ENCODE measurements around the gene NFKBIL1. TPM values are rescaled to one million over a fixed set of nuclear protein-coding genes. Genes with fewer than 3 reads are reported as not detected.

Gene NFKBIL1
- total and polyA plus RNA-seq, 2 of the 4 experiments (the other 2 are of a cell fraction): 7.8 to 10.8 TPM

- H3K4me2 ChIP-seq (ENCODE audit: low read depth, low read length): no peak overlapping the region
- ATAC-seq (ENCODE audit: low read depth): no peak
- H3K27me3 ChIP-seq (ENCODE audit: control insufficient read depth, insufficient read depth, low read length): no peaks in the 10 kb centered on the region
- no peak overlapping the region for H3K4me3 ChIP-seq (ENCODE audit: insufficient read depth, low read depth, low read length)
- no peak overlapping the region for H2BK20ac ChIP-seq (ENCODE audit: low read depth, low read length)
- H3K56ac ChIP-seq (ENCODE audit: extremely low read depth, insufficient read depth, low read length): no peak overlapping the region
- H2AK5ac ChIP-seq (ENCODE audit: low read depth, low read length): no peak overlapping the region
- no peak overlapping the region for H3K27ac ChIP-seq (ENCODE audit: insufficient read depth, low read length)
- no peaks in the 10 kb centered on the region for H3K9me3 ChIP-seq (ENCODE audit: control insufficient read depth, insufficient read depth, low read length)
- no peak overlapping the region for H2BK120ac ChIP-seq (ENCODE audit: low read depth, low read length)
- H3K18ac ChIP-seq (ENCODE audit: low read depth, low read length): no peak overlapping the region
- peaks cover 5% of the 10 kb centered on the region; the same call in 1 of the 2 replicates for H3K4me1 ChIP-seq (ENCODE audit: control insufficient read depth, insufficient read depth, low read length)
- H4K5ac ChIP-seq (ENCODE audit: low read depth, low read length): no peak overlapping the region
- H3K14ac ChIP-seq (replicated peaks; ENCODE audit: low read depth, low read length): no peak overlapping the region
- no peak overlapping the region for H3K23ac ChIP-seq (ENCODE audit: low read depth, low read length)
- H4K8ac ChIP-seq (ENCODE audit: low read depth in 2 of 2, low read length in 2 of 2): no peak overlapping the region
- H2AK9ac ChIP-seq (replicated peaks; ENCODE audit: low read depth, low read length, poor library complexity): no peak overlapping the region
- in situ Hi-C loops (cut with MboI; ENCODE audit: low sequenced_read_pairs): no loop called here
- ChIA-PET POLR2A (ENCODE audit: unreplicated experiment) (no interaction called here), CTCF (no interaction called here)
- dilution Hi-C loops (cut with HindIII; ENCODE audit: low sequenced_read_pairs, unreplicated experiment): no loop called here
- BruUV-seq (replicated peaks): no TSS peak
- no peak overlapping the region for H3K9ac ChIP-seq (ENCODE audit: low read depth, low read length)
- WGBS, 2 experiments (ENCODE audit: extremely low coverage in 2 of 2, insufficient read length in 1 of 2): 43% methylated on average over 1 of the region's 4 CpGs; no CpG with 5 or more reads in 1 of the 2 experiments
- H3K79me1 ChIP-seq (ENCODE audit: low read depth in 1 of 2, low read length in 2 of 2): peaks cover 0 to 7% of the 10 kb centered on the region in 2 experiments; a peak in 2 of 4 replicates
- intact Hi-C loops (cut with micrococcal nuclease): no loop called here
- no peak overlapping the region for H4K91ac ChIP-seq (ENCODE audit: insufficient read depth, low read depth, low read length)
- peaks cover 15% of the 10 kb centered on the region for H3K9me1 ChIP-seq (ENCODE audit: insufficient read depth, low read length)
- peaks cover 1% of the 10 kb centered on the region; the same call in 1 of the 2 replicates for H4K20me1 ChIP-seq (ENCODE audit: insufficient read depth, low read length)
- TF ChIP-seq MXI1 (IDR thresholded peaks at IDR 0.05; ENCODE audit: borderline replicate concordance, low read depth, low read length) (no peak), SMC3 (IDR thresholded peaks at IDR 0.05; ENCODE audit: low read depth, low read length) (no peak), CEBPB (IDR thresholded peaks at IDR 0.05; ENCODE audit: low read depth, low read length) (no peak), RFX5 (IDR thresholded peaks at IDR 0.05; ENCODE audit: low read depth, low read length) (no peak), CHD1 (IDR thresholded peaks at IDR 0.05; ENCODE audit: low read depth, low read length) (no peak), MAZ (IDR thresholded peaks at IDR 0.05; ENCODE audit: borderline replicate concordance, low read depth, low read length) (no peak), RAD21 (IDR thresholded peaks at IDR 0.05; ENCODE audit: low read length) (no peak), BHLHE40 (IDR thresholded peaks at IDR 0.05; ENCODE audit: low read depth, low read length) (no peak), RCOR1 (IDR thresholded peaks at IDR 0.05; ENCODE audit: insufficient replicate concordance, low read length) (no peak)
- no peak for DNase-seq
- H2BK15ac ChIP-seq (ENCODE audit: low read depth, low read length): no peak overlapping the region
- H3K4ac ChIP-seq (ENCODE audit: low read depth, low read length): no peak overlapping the region
- H3K36me3 ChIP-seq (ENCODE audit: control insufficient read depth, insufficient read depth, low read length): peaks cover 11% of the 10 kb centered on the region; the same call in 1 of the 2 replicates
- no peak overlapping the region for H2BK5ac ChIP-seq (ENCODE audit: low read depth, low read length, poor library complexity, severe bottlenecking)
- no peak overlapping the region for H2AFZ ChIP-seq (replicated peaks; ENCODE audit: low read length, poor library complexity)
Measured at GRCh38 chr6:31510007-31510406, 37.4 kb upstream of the NFKBIL1 start.

All from IMR-90 (cell line).